ENCODE data around the gene GALNT2. TPM values are rescaled to one million over a fixed set of nuclear protein-coding genes. Genes with fewer than 3 reads are reported as not detected.

Gene GALNT2
- total and polyA plus RNA-seq, 2 experiments from 2014 or later = 96.7 to 143 TPM

DNA sequence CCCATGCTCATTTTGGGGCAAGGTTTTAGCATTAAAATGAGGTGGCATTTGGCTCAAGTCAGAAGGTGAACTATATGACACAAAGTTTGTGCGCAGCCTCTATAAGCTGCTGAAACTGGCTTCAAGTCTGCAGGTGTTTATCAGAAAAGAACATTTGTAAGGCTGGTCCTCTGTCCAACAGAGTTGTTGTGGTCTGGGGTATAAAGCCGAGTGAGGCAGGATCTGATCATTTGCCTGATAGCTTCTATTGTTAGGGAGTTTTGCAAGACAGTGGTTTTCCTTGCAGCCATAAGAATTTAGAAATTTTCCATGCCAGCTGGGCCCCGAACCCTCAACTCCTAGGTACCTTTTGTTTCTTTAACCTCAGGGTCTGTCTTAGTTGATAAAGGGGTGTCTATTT, 228.3 kb downstream of the GALNT2 start:
- no peak overlapping the region for H3K4me3 ChIP-seq
- TF ChIP-seq EZH2phosphoT487 (IDR thresholded peaks at IDR 0.05; ENCODE audit: low read depth, severe bottlenecking, unreplicated experiment) (no peak), CTCF (IDR thresholded peaks at IDR 0.05; ENCODE audit: poor library complexity) (no peak), EZH2 (IDR thresholded peaks at IDR 0.05; ENCODE audit: borderline replicate concordance) (no peak)
- no peaks in the 10 kb centered on the region for H3K4me1 ChIP-seq (ENCODE audit: insufficient read depth)
- H3K9me3 ChIP-seq (ENCODE audit: low read depth) = no peaks in the 10 kb centered on the region
- no peaks in the 10 kb centered on the region for H3K36me3 ChIP-seq (replicated peaks; ENCODE audit: insufficient read depth, low read depth)
- H3K79me2 ChIP-seq = no peaks in the 10 kb centered on the region
- no peak overlapping the region for H3K4me2 ChIP-seq
- H3K27me3 ChIP-seq = peaks cover 39% of the 10 kb centered on the region
- H3K9me2 ChIP-seq (replicated peaks; ENCODE audit: insufficient read depth) = no peaks in the 10 kb centered on the region
- no peaks in the 10 kb centered on the region for H4K20me1 ChIP-seq (ENCODE audit: insufficient read depth, poor library complexity, severe bottlenecking)
- H3K27ac ChIP-seq = no peak overlapping the region
- H2AFZ ChIP-seq = no peak overlapping the region
- WGBS (ENCODE audit: low lambda C conversion rate, missing lambda C conversion rate) = 74% methylated on average over 3 of the region's 3 CpGs
- no peak for DNase-seq (ENCODE audit: low spot score)

- Histone ChIP-seq H3K9me3 (ENCODE audit: low read depth) (no peaks in the 10 kb centered on the region), H4K20me1 (ENCODE audit: insufficient read depth, poor library complexity, severe bottlenecking) (no peaks in the 10 kb centered on the region), H3K4me2 (no peak overlapping the region), H3K36me3 (replicated peaks; ENCODE audit: insufficient read depth, low read depth) (no peaks in the 10 kb centered on the region), H3K9me2 (replicated peaks; ENCODE audit: insufficient read depth) (no peaks in the 10 kb centered on the region), H3K4me3 (no peak overlapping the region), H2AFZ (peak overlapping the region; percentile 33), H3K4me1 (ENCODE audit: insufficient read depth) (no peaks in the 10 kb centered on the region), H3K27me3 (peaks cover 5% of the 10 kb centered on the region), H3K79me2 (no peaks in the 10 kb centered on the region), H3K27ac (peak overlapping the region; percentile 87)
- no peak for TF ChIP-seq EZH2 (IDR thresholded peaks at IDR 0.05; ENCODE audit: borderline replicate concordance)
- no peak for TF ChIP-seq CTCF (IDR thresholded peaks at IDR 0.05; ENCODE audit: poor library complexity)
- no peak for TF ChIP-seq EZH2phosphoT487 (IDR thresholded peaks at IDR 0.05; ENCODE audit: low read depth, severe bottlenecking, unreplicated experiment)
- 71% methylated on average over 15 of the region's 15 CpGs for WGBS (ENCODE audit: low lambda C conversion rate, missing lambda C conversion rate)
- peak; percentile 68 for DNase-seq (ENCODE audit: low spot score)
These were observed 232.4 kb downstream of the GALNT2 start for GRCh38 chr1:230299191-230300006.

DNA sequence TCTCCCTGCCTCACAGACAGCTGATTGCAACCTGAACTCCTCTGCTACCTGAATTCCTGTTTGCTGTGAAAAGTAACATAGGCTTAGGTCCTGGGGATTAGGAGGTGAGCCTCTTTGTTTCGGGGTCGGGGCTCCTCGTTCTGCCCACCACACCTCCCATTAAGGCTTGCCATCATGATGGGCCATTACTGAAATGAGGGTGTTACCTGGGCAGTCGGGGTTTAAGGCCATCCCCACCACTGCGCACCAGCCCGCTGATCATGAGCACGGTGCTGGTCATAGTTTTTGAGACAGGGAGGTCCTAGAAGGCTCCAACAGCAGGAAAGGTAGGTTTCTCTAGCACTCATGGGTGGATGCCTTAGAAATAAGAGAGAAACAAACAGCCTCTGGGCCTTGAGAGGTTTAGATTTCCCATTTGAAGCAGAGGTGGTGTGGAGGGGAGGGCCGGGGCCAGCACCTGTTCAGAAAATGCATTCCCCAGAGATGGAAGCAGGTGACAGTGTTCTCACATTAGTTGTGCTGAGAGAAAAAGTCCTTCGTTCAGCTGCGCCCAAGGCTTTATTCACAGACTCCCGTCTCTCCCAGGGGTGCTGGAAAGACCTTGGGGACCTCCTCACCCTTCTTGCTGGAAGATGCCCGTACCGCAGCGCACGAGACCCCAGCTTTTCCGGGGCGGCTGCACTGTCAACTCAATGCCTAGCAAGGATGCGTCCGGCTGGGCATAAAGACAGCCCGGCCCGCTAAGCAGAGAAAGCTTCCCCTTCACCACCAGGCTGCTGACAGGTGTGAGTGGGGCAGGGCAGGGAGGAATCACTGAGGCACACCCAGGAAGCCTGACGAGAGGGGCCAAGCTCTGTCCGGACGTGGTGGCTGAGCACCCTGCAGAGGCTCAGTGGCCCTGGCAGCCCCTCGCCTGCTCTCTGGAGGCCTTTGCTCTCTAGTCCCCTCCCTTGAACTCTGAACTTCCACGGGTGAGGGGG, 233.6 kb downstream of the GALNT2 start:
- Histone ChIP-seq H3K36me3 (replicated peaks; ENCODE audit: insufficient read depth, low read depth) (no peaks in the 10 kb centered on the region), H4K20me1 (ENCODE audit: insufficient read depth, poor library complexity, severe bottlenecking) (no peaks in the 10 kb centered on the region), H3K27me3 (no peaks in the 10 kb centered on the region), H3K4me1 (ENCODE audit: insufficient read depth) (no peaks in the 10 kb centered on the region), H3K79me2 (no peaks in the 10 kb centered on the region), H3K4me2 (no peak overlapping the region), H3K9me3 (ENCODE audit: low read depth) (no peaks in the 10 kb centered on the region), H3K4me3 (no peak overlapping the region), H2AFZ (no peak overlapping the region), H3K9me2 (replicated peaks; ENCODE audit: insufficient read depth) (no peaks in the 10 kb centered on the region), H3K27ac (no peak overlapping the region)
- 87% methylated on average over 26 of the region's 26 CpGs for WGBS (ENCODE audit: low lambda C conversion rate, missing lambda C conversion rate)
- TF ChIP-seq EZH2phosphoT487 (IDR thresholded peaks at IDR 0.05; ENCODE audit: low read depth, severe bottlenecking, unreplicated experiment) (no peak), CTCF (IDR thresholded peaks at IDR 0.05; ENCODE audit: poor library complexity) (no peak), EZH2 (IDR thresholded peaks at IDR 0.05; ENCODE audit: borderline replicate concordance) (no peak)
- no peak for DNase-seq (ENCODE audit: low spot score)
